IMR-90 (cell line): ENCODE measurements around the gene RBKS. TPM values are rescaled to one million over a fixed set of nuclear protein-coding genes. Genes with fewer than 3 reads are reported as not detected.

Experiments used
- ATAC-seq: fragments of 200-7000 bp; cut with Tn5 transposase; 2 replicates; pipeline ENCODE4 v1.9.1; 2020; ENCODE audit warnings: low read depth, mild to moderate bottlenecking, moderate library complexity
- BruUV-seq: library from RNA; stranded (reverse); fragments of 400-500 nt; replicated peaks from 2 replicates; lab custom pipeline; 2021; lab: Mats Ljungman, UMichigan
- CTCF ChIA-PET: fragments of 300-600 bp; formaldehyde crosslinking; extraction: SDS; loops from one replicate; lab custom pipeline; 2021; ENCODE audit warnings: antibody characterized with exemption; lab: Yijun Ruan, JAX
- POLR2A ChIA-PET: fragments of 300-600 bp; sonication (Branson Sonifier 250); formaldehyde crosslinking; loops from one replicate; lab custom pipeline; 2022; ENCODE audit warnings: antibody characterized with exemption; ENCODE audit not compliant: unreplicated experiment; lab: Charles Lee
- DNase-seq: peaks from one replicate; pipeline ENCODE4 v3.0.0; 2013
- H2AFZ ChIP-seq: replicated peaks from 2 replicates; pipeline ENCODE3; 2013; ENCODE audit warnings: low read length, mild to moderate bottlenecking; ENCODE audit not compliant: poor library complexity
- H2AK5ac ChIP-seq: 2 replicates; pipeline ENCODE4 v1.6.1; 2013; ENCODE audit warnings: low read depth, low read length, inconsistent platforms
- H2AK9ac ChIP-seq: replicated peaks from 2 replicates; pipeline ENCODE3; 2013; ENCODE audit warnings: mild to moderate bottlenecking, low read depth, low read length, moderate library complexity; ENCODE audit not compliant: poor library complexity
- H2BK120ac ChIP-seq: 2 replicates; pipeline ENCODE4 v1.6.1; 2013; ENCODE audit warnings: low read depth, low read length, inconsistent platforms
- H2BK15ac ChIP-seq: 3 replicates; pipeline ENCODE4 v1.6.1; 2013; ENCODE audit warnings: low read depth, low read length, inconsistent platforms
- H2BK20ac ChIP-seq: 2 replicates; pipeline ENCODE4 v1.6.1; 2013; ENCODE audit warnings: low read depth, mild to moderate bottlenecking, inconsistent platforms, low read length, moderate library complexity
- H2BK5ac ChIP-seq: 2 replicates; pipeline ENCODE4 v1.6.1; 2013; ENCODE audit warnings: mild to moderate bottlenecking, low read depth, low read length, inconsistent platforms; ENCODE audit not compliant: poor library complexity, severe bottlenecking
- H3K14ac ChIP-seq: replicated peaks from 2 replicates; pipeline ENCODE4 v1.6.1; 2013; ENCODE audit warnings: low read depth, low read length, inconsistent platforms
- H3K18ac ChIP-seq: 2 replicates; pipeline ENCODE4 v1.6.1; 2013; ENCODE audit warnings: low read depth, low read length, control low read depth
- H3K23ac ChIP-seq: 2 replicates; pipeline ENCODE4 v1.6.1; 2013; ENCODE audit warnings: low read depth, low read length, inconsistent platforms
- H3K27ac ChIP-seq: 2 replicates; pipeline ENCODE4 v1.5.1; 2013; ENCODE audit warnings: mild to moderate bottlenecking, control low read depth, low read length; ENCODE audit not compliant: insufficient read depth
- H3K27me3 ChIP-seq: 2 replicates; pipeline ENCODE4 v1.6.1; 2013; ENCODE audit warnings: low read length; ENCODE audit not compliant: control insufficient read depth, insufficient read depth
- H3K36me3 ChIP-seq: 2 replicates; pipeline ENCODE4 v1.6.1; 2013; ENCODE audit warnings: low read length, mixed read lengths; ENCODE audit not compliant: control insufficient read depth, insufficient read depth
- H3K4ac ChIP-seq: 2 replicates; pipeline ENCODE4 v1.6.1; 2013; ENCODE audit warnings: low read depth, low read length, inconsistent platforms
- H3K4me1 ChIP-seq: 2 replicates; pipeline ENCODE4 v1.6.1; 2013; ENCODE audit warnings: low read length, mixed read lengths; ENCODE audit not compliant: control insufficient read depth, insufficient read depth
- H3K4me2 ChIP-seq: 2 replicates; pipeline ENCODE4 v1.6.1; 2013; ENCODE audit warnings: low read depth, mild to moderate bottlenecking, control low read depth, low read length, moderate library complexity
- H3K4me3 ChIP-seq: 2 replicates; pipeline ENCODE4 v1.5.1; 2013; ENCODE audit warnings: low read depth, mild to moderate bottlenecking, control low read depth, low read length, moderate library complexity; ENCODE audit not compliant: insufficient read depth
- H3K56ac ChIP-seq: 2 replicates; pipeline ENCODE4 v1.6.1; 2013; ENCODE audit warnings: low read length, inconsistent platforms; ENCODE audit not compliant: insufficient read depth; ENCODE audit errors: extremely low read depth
- H3K79me1 ChIP-seq, 2 experiments: 2 replicates each; pipeline ENCODE4 v1.6.1; 2013; ENCODE audit warnings: low read length in 2 of 2, inconsistent platforms in 1 of 2, low read depth in 1 of 2
- H3K9ac ChIP-seq: 2 replicates; pipeline ENCODE4 v1.6.1; 2013; ENCODE audit warnings: low read depth, low read length, control low read depth
- H3K9me1 ChIP-seq: 2 replicates; pipeline ENCODE4 v1.6.1; 2013; ENCODE audit warnings: low read length, inconsistent platforms; ENCODE audit not compliant: insufficient read depth
- H3K9me3 ChIP-seq: 2 replicates; pipeline ENCODE4 v1.6.1; 2013; ENCODE audit warnings: low read length; ENCODE audit not compliant: control insufficient read depth, insufficient read depth
- H4K20me1 ChIP-seq: 2 replicates; pipeline ENCODE4 v1.6.1; 2013; ENCODE audit warnings: low read length, inconsistent platforms; ENCODE audit not compliant: insufficient read depth
- H4K5ac ChIP-seq: 2 replicates; pipeline ENCODE4 v1.6.1; 2013; ENCODE audit warnings: mild to moderate bottlenecking, low read depth, low read length, control low read depth
- H4K8ac ChIP-seq, 2 experiments: 2 replicates each; pipeline ENCODE4 v1.6.1; 2013; ENCODE audit warnings: low read depth in 2 of 2, low read length in 2 of 2, control low read depth in 1 of 2, inconsistent platforms in 1 of 2
- H4K91ac ChIP-seq: 2 replicates; pipeline ENCODE4 v1.6.1; 2013; ENCODE audit warnings: low read depth, low read length, inconsistent platforms; ENCODE audit not compliant: insufficient read depth
- CHD1 ChIP-seq: IDR thresholded peaks from 2 replicates; pipeline ENCODE4 v1.6.1; 2012; ENCODE audit warnings: low read depth, low read length, improper control_type of control experiment
- ELK1 ChIP-seq: fragments of 150-350 bp; IDR thresholded peaks from 2 replicates; pipeline ENCODE4 v1.6.1; 2016; ENCODE audit warnings: low read depth, mild to moderate bottlenecking, low read length, moderate library complexity, borderline replicate concordance
- MXI1 ChIP-seq: IDR thresholded peaks from 2 replicates; pipeline ENCODE4 v1.6.1; 2012; ENCODE audit warnings: low read depth, mild to moderate bottlenecking, low read length, moderate library complexity, borderline replicate concordance
- NFE2L2 ChIP-seq: fragments of 150-350 bp; IDR thresholded peaks from 2 replicates; pipeline ENCODE4 v1.6.1; 2016; ENCODE audit warnings: low read depth, mild to moderate bottlenecking, low read length
- RAD21 ChIP-seq: IDR thresholded peaks from 2 replicates; pipeline ENCODE4 v1.6.1; 2012; ENCODE audit warnings: low read length, improper control_type of control experiment
- RCOR1 ChIP-seq: IDR thresholded peaks from 2 replicates; pipeline ENCODE4 v1.6.1; 2012; ENCODE audit warnings: mild to moderate bottlenecking, low read length, improper control_type of control experiment; ENCODE audit not compliant: insufficient replicate concordance
- RFX5 ChIP-seq: IDR thresholded peaks from 2 replicates; pipeline ENCODE4 v1.8.0; 2012; ENCODE audit warnings: low read depth, mild to moderate bottlenecking, low read length, moderate library complexity
- WGBS, 2 experiments: methylation state at CpG; one replicate each; pipeline versions ENCODE4 v1.1.5 to v1.1.7; 2013; ENCODE audit warnings: missing lambda C conversion rate in 2 of 2; ENCODE audit not compliant: insufficient read length in 1 of 2; ENCODE audit errors: extremely low coverage in 2 of 2; 5-methylcytosine and 5-hydroxymethylcytosine counted together
- dilution Hi-C: fragments of 300-500 bp; cut with HindIII; formaldehyde crosslinking; loops from one replicate; pipeline ENCODE4 v1.14.3; 2018; ENCODE audit warnings: low sequenced_read_pairs; ENCODE audit not compliant: unreplicated experiment
- in situ Hi-C: fragments of 300-500 bp; cut with MboI; formaldehyde crosslinking; loops from 3 replicates; pipeline ENCODE4 v1.14.3; 2019; ENCODE audit warnings: low sequenced_read_pairs, inconsistent platforms, mixed read lengths
- intact Hi-C: fragments of 100-400 bp; cut with micrococcal nuclease; formaldehyde crosslinking; loops from 2 replicates; pipeline ENCODE4 v1.10.0; 2022
- polyA plus RNA-seq, 3 experiments: library from polyadenylated mRNA; depleted of rRNA; stranded (reverse); fragments of >200 nt; gene quantifications; 2 replicates each; pipeline ENCODE4 v1.2.3, GENCODE V29; 2012; ENCODE audit warnings: low replicate concordance in 1 of 3
- total RNA-seq: library from RNA; depleted of rRNA; stranded (reverse); fragments of >200 nt; gene quantifications from 2 replicates; pipeline ENCODE4 v1.2.3, GENCODE V29; 2012

The RBKS gene
- total and polyA plus RNA-seq, 2 of the 4 experiments (the other 2 are of a cell fraction), result 1.1 to 1.4 TPM

- no peak overlapping the region for H3K9ac ChIP-seq
- ChIA-PET POLR2A (interaction anchor here (0.5 to 0.7 kb wide), 2 partner anchors 8 to 11 kb away, joined by 3 read pairs; no protein-coding TSS in a partner anchor), CTCF (no interaction called here)
- H4K20me1 ChIP-seq, result no peaks in the 10 kb centered on the region
- no peak overlapping the region for H2BK20ac ChIP-seq
- no peak overlapping the region for H3K56ac ChIP-seq
- H3K4me3 ChIP-seq, result no peak overlapping the region
- BruUV-seq, result no TSS peak
- no peaks in the 10 kb centered on the region for H3K27me3 ChIP-seq
- no peaks in the 10 kb centered on the region for H3K9me3 ChIP-seq
- H3K23ac ChIP-seq, result no peak overlapping the region
- H3K36me3 ChIP-seq, result peaks cover 10% of the 10 kb centered on the region
- no peak overlapping the region for H4K91ac ChIP-seq
- no peak for ATAC-seq
- no peak for TF ChIP-seq RCOR1
- no peak for TF ChIP-seq ELK1
- TF ChIP-seq NFE2L2, result no peak
- no peak for TF ChIP-seq RAD21
- no peak for TF ChIP-seq MXI1
- no peak for TF ChIP-seq CHD1
- TF ChIP-seq RFX5, result no peak
- in situ Hi-C loops, result no loop called here
- no peak overlapping the region for H2BK15ac ChIP-seq
- H2BK5ac ChIP-seq, result no peak overlapping the region
- no peak overlapping the region for H2BK120ac ChIP-seq
- no peak overlapping the region for H2AFZ ChIP-seq
- H4K8ac ChIP-seq, result no peak overlapping the region; a peak in 2 of 4 replicates
- no peak overlapping the region for H2AK9ac ChIP-seq
- no peak overlapping the region for H2AK5ac ChIP-seq
- no peak overlapping the region for H4K5ac ChIP-seq
- intact Hi-C loops, result no loop called here
- H3K27ac ChIP-seq, result no peak overlapping the region
- no peak overlapping the region for H3K4ac ChIP-seq
- peaks cover 11% of the 10 kb centered on the region for H3K9me1 ChIP-seq
- H3K14ac ChIP-seq, result no peak overlapping the region
- dilution Hi-C loops, result no loop called here
- DNase-seq, result no peak
- no peak overlapping the region for H3K4me2 ChIP-seq
- 100% methylated on average over 1 of the region's 2 CpGs; no CpG with 5 or more reads in 1 of the 2 experiments for WGBS, 2 experiments
- H3K79me1 ChIP-seq, result peaks cover 16 to 60% of the 10 kb centered on the region in 2 experiments
- H3K4me1 ChIP-seq, result no peaks in the 10 kb centered on the region
- H3K18ac ChIP-seq, result no peak overlapping the region
These were observed 108.7 kb downstream of the RBKS start for GRCh38 chr2:27781496-27781895.
